Measurements from ENCODE around the gene CYTH1. TPM values are rescaled to one million over a fixed set of nuclear protein-coding genes. Genes with fewer than 3 reads are reported as not detected.

Gene CYTH1
- total RNA-seq, 2 experiments from 2014 or later = 521 to 525 TPM

DNA sequence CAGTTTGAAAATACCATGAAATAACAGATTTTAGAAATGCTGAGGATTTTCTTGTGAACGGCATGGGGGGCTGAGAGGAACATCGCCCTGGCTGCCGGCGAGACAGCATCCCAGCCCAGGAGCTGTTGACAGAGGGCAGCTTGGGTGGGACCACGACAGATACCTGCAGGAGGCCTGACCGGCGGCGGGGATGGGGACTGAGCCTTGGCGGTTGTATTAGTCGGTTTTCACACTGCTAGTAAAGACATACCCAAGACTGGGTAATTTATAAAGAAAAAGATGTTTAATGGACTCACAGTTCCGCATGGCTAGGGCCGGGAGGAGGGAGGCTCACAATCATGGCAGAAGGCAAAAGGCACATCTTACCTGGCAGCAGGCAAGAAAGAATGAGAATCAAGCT lies 122.5 kb downstream of the CYTH1 start:
- no peaks in the 10 kb centered on the region for H3K36me3 Mint-ChIP-seq (ENCODE audit: low read depth)
- Histone ChIP-seq H3K9me3 (ENCODE audit: control insufficient read depth in 1 of 2, insufficient read depth in 1 of 2, low read length in 2 of 2) (no peaks in the 10 kb centered on the region), H3K27ac (ENCODE audit: low read depth in 1 of 2, low read length in 2 of 2) (no peak overlapping the region), H3K4me1 (ENCODE audit: insufficient read depth, low read length) (peaks cover 2% of the 10 kb centered on the region), H3K36me3 (ENCODE audit: insufficient read depth, low read length) (no peaks in the 10 kb centered on the region), H3K27me3 (ENCODE audit: control insufficient read depth in 1 of 2, insufficient read depth in 2 of 2, low read length in 2 of 2) (no peaks in the 10 kb centered on the region), H3K4me3 (ENCODE audit: low read length) (no peak overlapping the region)
- no peak overlapping the region for H3K27ac Mint-ChIP-seq
- CTCF ChIA-PET = no interaction called here
- ATAC-seq (ENCODE audit: poor library complexity) = no peak
- H3K4me1 Mint-ChIP-seq (ENCODE audit: low read depth) = no peaks in the 10 kb centered on the region
- no peak overlapping the region for H3K4me3 Mint-ChIP-seq
- intact Hi-C loops (cut with DNase I, micrococcal nuclease) = no loop called here
- no peaks in the 10 kb centered on the region for H3K9me3 Mint-ChIP-seq
- POLR2A ChIA-PET = no interaction called here
- H3K27me3 Mint-ChIP-seq = no peaks in the 10 kb centered on the region
- TF ChIP-seq, protein P1, sequence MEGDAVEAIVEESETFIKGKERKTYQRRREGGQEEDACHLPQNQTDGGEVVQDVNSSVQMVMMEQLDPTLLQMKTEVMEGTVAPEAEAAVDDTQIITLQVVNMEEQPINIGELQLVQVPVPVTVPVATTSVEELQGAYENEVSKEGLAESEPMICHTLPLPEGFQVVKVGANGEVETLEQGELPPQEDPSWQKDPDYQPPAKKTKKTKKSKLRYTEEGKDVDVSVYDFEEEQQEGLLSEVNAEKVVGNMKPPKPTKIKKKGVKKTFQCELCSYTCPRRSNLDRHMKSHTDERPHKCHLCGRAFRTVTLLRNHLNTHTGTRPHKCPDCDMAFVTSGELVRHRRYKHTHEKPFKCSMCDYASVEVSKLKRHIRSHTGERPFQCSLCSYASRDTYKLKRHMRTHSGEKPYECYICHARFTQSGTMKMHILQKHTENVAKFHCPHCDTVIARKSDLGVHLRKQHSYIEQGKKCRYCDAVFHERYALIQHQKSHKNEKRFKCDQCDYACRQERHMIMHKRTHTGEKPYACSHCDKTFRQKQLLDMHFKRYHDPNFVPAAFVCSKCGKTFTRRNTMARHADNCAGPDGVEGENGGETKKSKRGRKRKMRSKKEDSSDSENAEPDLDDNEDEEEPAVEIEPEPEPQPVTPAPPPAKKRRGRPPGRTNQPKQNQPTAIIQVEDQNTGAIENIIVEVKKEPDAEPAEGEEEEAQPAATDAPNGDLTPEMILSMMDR (IDR thresholded peaks at IDR 0.05) = no peak
- DNase-seq = no peak

DNA sequence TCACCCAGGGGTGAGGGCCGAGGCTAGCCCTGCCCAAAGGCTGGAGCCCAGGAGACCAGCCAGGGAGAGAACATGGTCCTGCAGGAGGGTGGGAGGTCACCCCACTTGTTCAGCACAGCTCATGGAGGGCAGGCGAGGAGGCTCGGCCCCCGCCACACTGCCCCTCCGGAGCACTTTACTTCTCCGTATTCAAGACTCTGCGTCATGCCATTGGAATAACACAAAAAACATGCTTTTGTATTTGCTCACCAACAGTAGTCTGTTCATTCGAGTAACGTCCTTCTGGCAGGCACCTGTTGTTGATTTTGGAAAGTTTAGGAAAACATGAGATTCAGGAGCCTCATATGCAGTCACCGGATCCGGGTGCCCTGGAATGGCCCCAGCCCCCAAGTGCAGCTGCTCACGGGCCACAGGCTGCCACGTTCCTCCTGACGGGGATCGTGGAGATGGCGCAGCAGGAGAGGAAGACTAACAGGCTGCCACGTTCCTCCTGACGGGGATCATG lies 123.7 kb downstream of the CYTH1 start:
- no peaks in the 10 kb centered on the region for H3K27me3 Mint-ChIP-seq
- H3K4me3 ChIP-seq (ENCODE audit: low read length) = no peak overlapping the region
- no peaks in the 10 kb centered on the region for H3K36me3 ChIP-seq (ENCODE audit: insufficient read depth, low read length)
- no peak for ATAC-seq (ENCODE audit: poor library complexity)
- no peak for DNase-seq
- H3K27me3 ChIP-seq (ENCODE audit: control insufficient read depth in 1 of 2, insufficient read depth in 2 of 2, low read length in 2 of 2) = no peaks in the 10 kb centered on the region
- no peaks in the 10 kb centered on the region for H3K4me1 ChIP-seq (ENCODE audit: insufficient read depth, low read length)
- CTCF ChIA-PET = no interaction called here
- no peaks in the 10 kb centered on the region for H3K9me3 Mint-ChIP-seq
- no peak overlapping the region for H3K4me3 Mint-ChIP-seq
- H3K27ac Mint-ChIP-seq = no peak overlapping the region
- H3K4me1 Mint-ChIP-seq (ENCODE audit: low read depth) = no peaks in the 10 kb centered on the region
- H3K36me3 Mint-ChIP-seq (ENCODE audit: low read depth) = no peaks in the 10 kb centered on the region
- H3K27ac ChIP-seq (ENCODE audit: low read depth in 1 of 2, low read length in 2 of 2) = no peak overlapping the region
- TF ChIP-seq, protein P1 (IDR thresholded peaks at IDR 0.05) = no peak
- POLR2A ChIA-PET = no interaction called here
- H3K9me3 ChIP-seq (ENCODE audit: control insufficient read depth in 1 of 2, insufficient read depth in 1 of 2, low read length in 2 of 2) = no peaks in the 10 kb centered on the region
- intact Hi-C loops (cut with DNase I, micrococcal nuclease) = no loop called here

DNA sequence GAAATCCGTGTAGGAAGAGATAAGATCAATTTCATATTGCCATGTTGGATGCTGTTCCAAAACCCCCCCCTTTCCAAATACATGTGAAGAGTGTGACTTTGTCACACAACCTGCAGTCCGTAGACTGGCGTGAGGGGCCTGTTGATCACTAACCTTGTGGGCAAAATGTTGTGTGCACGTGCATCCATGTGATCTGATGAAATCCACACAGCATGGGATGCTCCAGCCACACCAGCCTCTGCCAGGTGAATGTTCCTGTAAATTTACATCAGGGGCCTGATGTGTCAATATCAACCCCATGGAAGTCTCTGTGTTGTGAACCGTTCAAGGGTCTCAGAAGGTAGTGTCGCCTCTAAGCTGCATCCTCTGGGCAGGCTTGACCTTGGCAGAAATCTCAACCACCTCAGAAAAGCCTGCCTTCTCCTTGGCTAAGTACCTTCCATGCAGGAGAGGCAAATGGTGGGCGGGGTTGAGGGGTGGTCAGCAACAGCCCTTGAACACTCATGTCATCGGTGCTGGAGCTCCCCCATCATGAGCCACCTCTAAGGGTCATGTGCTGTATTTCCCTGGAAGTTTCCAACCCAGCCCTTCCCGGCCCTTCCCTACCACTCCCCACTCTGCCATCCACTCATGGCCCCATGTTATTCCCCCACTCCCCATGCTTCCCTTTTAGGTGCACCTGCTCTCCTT lies 126.7 kb downstream of the CYTH1 start:
- ATAC-seq (ENCODE audit: poor library complexity) (no peak), DNase-seq (no peak)
- Histone ChIP-seq H3K9me3 (ENCODE audit: control insufficient read depth in 1 of 2, insufficient read depth in 1 of 2, low read length in 2 of 2) (no peaks in the 10 kb centered on the region), H3K4me3 (ENCODE audit: low read length) (no peak overlapping the region), H3K4me1 (ENCODE audit: insufficient read depth, low read length) (no peaks in the 10 kb centered on the region), H3K36me3 (ENCODE audit: insufficient read depth, low read length) (no peaks in the 10 kb centered on the region), H3K27me3 (ENCODE audit: control insufficient read depth in 1 of 2, insufficient read depth in 2 of 2, low read length in 2 of 2) (no peaks in the 10 kb centered on the region), H3K27ac (ENCODE audit: low read depth in 1 of 2, low read length in 2 of 2) (no peak overlapping the region)
- Mint-ChIP-seq H3K4me3 (no peak overlapping the region), H3K27me3 (no peaks in the 10 kb centered on the region), H3K36me3 (ENCODE audit: low read depth) (no peaks in the 10 kb centered on the region), H3K9me3 (no peaks in the 10 kb centered on the region), H3K27ac (no peak overlapping the region), H3K4me1 (ENCODE audit: low read depth) (no peaks in the 10 kb centered on the region)
- POLR2A ChIA-PET = no interaction called here
- intact Hi-C loops (cut with DNase I, micrococcal nuclease) = no loop called here
- CTCF ChIA-PET = no interaction called here
- TF ChIP-seq, protein P1 (IDR thresholded peaks at IDR 0.05) = no peak

Measured in CD4-positive, alpha-beta T cell (primary cell).